Fibroblast of pulmonary artery (primary cell): ENCODE data around the gene PRR23C.

Experiments used
- DNase-seq: peaks from one replicate; pipeline ENCODE4 v3.0.0-alpha.2; 2010; ENCODE audit warnings: low read depth
- H3K4me3 ChIP-seq: replicated peaks from 2 replicates; pipeline ENCODE4 v1.5.1; 2011; ENCODE audit warnings: low read depth, mild to moderate bottlenecking, control low read depth, low read length, moderate library complexity
- TF ChIP-seq, protein P1 (sequence below): IDR thresholded peaks from 2 replicates; pipeline ENCODE4 v1.5.1; 2011; ENCODE audit warnings: mild to moderate bottlenecking, control low read depth, low read length, inconsistent platforms; ENCODE audit errors: missing control alignments

The PRR23C gene

DNA sequence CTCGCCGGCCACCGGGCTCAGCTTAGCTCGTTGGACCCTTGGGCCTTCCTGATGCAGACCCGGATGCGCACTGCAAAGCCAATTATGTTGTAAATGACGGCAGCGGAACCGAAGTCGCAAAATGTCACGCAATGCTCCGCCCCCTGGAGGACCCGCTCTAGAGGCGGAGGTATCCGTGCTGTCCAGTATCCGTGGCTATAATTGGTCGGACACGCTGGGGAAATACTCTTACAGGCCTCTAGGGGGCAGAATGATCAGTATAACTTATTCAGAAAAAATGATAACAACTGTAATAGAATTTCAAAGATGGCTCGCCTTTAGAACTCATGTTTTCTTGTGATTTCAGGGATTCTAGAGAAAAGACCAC lies 23.8 kb downstream of the PRR23C start, which contains the start of gene PRR23B:
Gene PRR23B, minus strand, starts transcription at position 59 of the 367 bp plus-strand sequence. CDS start 265 bp downstream, outside the sequence.
- TF ChIP-seq, protein P1, sequence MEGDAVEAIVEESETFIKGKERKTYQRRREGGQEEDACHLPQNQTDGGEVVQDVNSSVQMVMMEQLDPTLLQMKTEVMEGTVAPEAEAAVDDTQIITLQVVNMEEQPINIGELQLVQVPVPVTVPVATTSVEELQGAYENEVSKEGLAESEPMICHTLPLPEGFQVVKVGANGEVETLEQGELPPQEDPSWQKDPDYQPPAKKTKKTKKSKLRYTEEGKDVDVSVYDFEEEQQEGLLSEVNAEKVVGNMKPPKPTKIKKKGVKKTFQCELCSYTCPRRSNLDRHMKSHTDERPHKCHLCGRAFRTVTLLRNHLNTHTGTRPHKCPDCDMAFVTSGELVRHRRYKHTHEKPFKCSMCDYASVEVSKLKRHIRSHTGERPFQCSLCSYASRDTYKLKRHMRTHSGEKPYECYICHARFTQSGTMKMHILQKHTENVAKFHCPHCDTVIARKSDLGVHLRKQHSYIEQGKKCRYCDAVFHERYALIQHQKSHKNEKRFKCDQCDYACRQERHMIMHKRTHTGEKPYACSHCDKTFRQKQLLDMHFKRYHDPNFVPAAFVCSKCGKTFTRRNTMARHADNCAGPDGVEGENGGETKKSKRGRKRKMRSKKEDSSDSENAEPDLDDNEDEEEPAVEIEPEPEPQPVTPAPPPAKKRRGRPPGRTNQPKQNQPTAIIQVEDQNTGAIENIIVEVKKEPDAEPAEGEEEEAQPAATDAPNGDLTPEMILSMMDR: peak; percentile 4
- no peak for DNase-seq
- H3K4me3 ChIP-seq: no peak within 1 kb of the TSS

DNA sequence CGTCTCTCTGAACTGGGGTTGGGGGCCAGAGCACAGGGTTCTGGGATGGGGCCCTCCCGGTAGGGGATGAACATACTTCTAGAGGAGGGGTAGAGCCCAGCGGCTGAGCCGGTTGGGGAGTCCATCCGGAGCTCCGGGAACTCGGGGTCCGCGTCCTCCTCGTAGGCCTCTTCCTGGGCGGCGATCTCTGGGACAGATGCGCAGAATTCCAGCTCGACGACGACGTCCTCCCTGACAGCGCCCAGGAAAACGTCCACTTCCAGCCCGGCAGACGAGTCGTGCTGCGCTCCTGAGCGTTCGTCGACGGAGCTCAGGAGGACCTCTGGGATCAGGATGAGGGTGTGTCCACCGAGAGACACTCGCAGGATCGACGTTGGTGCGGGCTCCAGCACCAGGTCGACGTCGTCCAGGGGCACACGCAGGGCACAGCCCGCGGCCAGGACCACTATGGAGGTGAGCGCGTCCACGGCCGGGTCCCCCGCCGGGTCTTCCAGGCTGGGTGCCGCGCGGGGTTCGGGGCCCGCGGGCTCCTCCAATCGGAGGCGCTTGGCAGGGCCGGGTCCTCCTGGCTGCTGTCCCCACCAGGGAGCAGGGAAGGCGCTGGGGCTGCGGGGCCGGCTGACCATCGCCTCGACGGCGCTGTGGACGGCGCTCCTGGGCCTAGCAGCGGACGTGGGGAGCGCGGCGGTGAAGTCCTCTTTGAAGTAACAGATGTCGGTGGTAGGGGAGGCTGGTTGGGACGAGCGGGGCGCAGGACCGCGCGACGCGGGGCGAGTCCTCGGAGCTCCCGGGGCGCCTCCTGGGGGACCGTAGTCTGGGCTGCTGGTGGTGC lies 24.4 kb downstream of the PRR23C start:
- TF ChIP-seq, protein P1: no peak
- H3K4me3 ChIP-seq: no peak overlapping the region
- no peak for DNase-seq

GRCh38 chr3:139016430-139017048 lies 28.2 kb downstream of the PRR23C start:
- H3K4me3 ChIP-seq: no peak overlapping the region
- TF ChIP-seq, protein P1: no peak
- no peak for DNase-seq

DNA sequence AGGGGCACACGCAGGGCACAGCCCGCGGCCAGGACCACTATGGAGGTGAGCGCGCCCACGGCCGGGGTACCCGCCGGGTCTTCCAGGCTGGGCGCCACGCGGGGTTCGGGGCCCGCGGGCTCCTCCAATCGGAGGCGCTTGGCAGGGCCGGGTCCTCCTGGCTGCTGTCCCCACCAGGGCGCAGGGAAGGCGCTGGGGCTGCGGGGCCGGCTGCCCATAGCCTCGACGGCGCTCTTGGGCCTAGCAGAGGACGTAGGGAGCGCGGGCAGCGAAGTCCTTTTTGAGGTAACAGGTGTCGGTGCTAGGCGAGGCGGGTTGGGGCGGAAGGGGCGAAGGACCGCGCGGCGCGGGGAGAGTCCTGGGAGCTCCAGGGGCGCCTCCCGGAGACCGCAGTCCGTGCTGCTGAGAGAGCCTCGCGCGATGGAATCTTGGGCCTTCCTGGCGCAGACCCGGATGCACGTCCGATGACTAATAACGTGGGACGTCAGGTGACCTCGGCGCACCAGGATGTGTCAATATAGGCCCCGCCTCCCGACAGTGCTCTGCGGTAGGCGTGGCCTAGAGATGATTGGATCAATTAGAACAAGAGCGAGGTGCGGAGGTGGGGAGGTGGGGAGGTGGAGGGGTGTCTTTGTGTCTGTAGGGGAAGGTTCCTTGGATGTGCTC lies 38.5 kb downstream of the PRR23C start, which contains the start of gene PRR23A:
Gene PRR23A, minus strand, starts transcription at position 218 of the 666 bp plus-strand sequence. Its CDS starts 0 bp downstream, at position 218.
- TF ChIP-seq, protein P1: no peak
- no peak for DNase-seq
- no peak within 1 kb of the TSS for H3K4me3 ChIP-seq

DNA sequence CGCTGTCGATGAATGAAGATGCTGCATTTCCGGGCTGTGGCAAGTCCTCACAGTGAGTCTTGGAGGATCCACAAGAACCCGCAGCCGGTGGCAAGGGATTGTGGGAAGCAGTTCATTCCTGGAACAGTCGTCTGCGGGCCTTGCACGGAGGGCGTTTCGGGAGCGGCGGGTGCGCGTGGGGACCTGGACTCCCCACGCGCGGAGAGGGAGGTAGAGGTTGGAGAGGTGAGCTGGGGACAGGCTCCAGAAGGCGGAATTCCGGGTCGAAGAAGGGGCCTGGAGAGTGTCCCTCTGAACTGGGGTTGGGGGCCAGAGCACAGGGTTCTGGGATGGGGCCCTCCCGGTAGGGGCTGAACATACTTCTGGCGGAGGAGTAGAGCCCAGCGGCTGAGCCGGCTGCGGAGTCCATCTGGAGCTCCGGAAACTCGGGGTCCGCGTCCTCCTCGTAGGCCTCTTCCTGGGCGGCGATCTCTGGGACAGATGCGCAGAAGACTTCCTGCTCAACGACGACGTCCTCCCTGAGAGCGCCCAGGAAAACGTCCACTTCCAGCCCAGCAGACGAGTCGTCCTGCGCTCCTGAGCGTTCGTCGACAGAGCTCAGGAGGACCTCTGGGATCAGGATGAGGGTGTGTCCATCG lies 39.2 kb downstream of the PRR23C start:
- DNase-seq: no peak
- TF ChIP-seq, protein P1: no peak
- H3K4me3 ChIP-seq: no peak overlapping the region

GRCh38 chr3:138995706-138996105 lies 49.0 kb downstream of the PRR23C start:
- H3K4me3 ChIP-seq: no peak overlapping the region
- TF ChIP-seq, protein P1: no peak
- no peak for DNase-seq
